Neural progenitor cell (in vitro differentiated cells): ENCODE data around the gene BNIP3.

Experiments
- EZH2 ChIP-seq: fragments of 200-600 bp; sonication (generic); IDR thresholded peaks from 2 replicates; pipeline ENCODE4 v1.6.1; 2017; ENCODE audit warnings: antibody characterized with exemption, mild to moderate bottlenecking, moderate library complexity
- EZH2phosphoT487 ChIP-seq: fragments of 200-600 bp; sonication (generic); IDR thresholded peaks from 2 replicates; pipeline ENCODE4 v1.6.1; 2017; ENCODE audit warnings: antibody characterized with exemption
- TF ChIP-seq, protein P1 (sequence below): fragments of 200-600 bp; sonication (generic); IDR thresholded peaks from 2 replicates; pipeline ENCODE4 v1.5.1; 2017; ENCODE audit warnings: antibody characterized with exemption, mild to moderate bottlenecking

DNA sequence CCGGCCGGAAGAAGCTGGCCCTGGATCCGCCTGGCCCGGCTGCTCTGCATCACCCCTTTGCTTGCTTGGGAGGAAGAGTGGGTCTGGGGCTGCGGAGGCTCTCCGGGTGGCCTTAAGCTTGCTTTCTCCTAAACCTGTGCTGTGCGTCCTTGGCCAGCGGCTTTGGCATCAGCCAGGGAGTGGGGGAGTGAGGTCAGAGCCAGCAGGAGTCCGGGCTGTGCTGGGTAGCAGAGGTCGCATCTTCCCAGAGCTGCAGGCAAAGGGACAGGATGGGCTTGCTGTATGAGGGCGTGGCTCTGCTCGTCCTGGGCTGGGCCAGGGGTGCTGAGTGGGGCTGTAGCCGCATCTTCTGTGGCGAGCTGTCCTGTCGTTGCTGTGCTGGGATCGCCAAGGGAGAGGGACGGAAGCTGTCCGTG is 21.1 kb downstream of the BNIP3 start:
- TF ChIP-seq, protein P1, sequence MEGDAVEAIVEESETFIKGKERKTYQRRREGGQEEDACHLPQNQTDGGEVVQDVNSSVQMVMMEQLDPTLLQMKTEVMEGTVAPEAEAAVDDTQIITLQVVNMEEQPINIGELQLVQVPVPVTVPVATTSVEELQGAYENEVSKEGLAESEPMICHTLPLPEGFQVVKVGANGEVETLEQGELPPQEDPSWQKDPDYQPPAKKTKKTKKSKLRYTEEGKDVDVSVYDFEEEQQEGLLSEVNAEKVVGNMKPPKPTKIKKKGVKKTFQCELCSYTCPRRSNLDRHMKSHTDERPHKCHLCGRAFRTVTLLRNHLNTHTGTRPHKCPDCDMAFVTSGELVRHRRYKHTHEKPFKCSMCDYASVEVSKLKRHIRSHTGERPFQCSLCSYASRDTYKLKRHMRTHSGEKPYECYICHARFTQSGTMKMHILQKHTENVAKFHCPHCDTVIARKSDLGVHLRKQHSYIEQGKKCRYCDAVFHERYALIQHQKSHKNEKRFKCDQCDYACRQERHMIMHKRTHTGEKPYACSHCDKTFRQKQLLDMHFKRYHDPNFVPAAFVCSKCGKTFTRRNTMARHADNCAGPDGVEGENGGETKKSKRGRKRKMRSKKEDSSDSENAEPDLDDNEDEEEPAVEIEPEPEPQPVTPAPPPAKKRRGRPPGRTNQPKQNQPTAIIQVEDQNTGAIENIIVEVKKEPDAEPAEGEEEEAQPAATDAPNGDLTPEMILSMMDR, result no peak
- TF ChIP-seq EZH2phosphoT487, result no peak
- no peak for TF ChIP-seq EZH2
